ENCODE results near the gene ASAP3.

- no peak for TF ChIP-seq ZNF671 (CRISPR knock-in tag; IDR thresholded peaks at IDR 0.05)
- TF ChIP-seq NFATC4 (CRISPR knock-in tag; IDR thresholded peaks at IDR 0.05): no peak
- TF ChIP-seq, protein P1, sequence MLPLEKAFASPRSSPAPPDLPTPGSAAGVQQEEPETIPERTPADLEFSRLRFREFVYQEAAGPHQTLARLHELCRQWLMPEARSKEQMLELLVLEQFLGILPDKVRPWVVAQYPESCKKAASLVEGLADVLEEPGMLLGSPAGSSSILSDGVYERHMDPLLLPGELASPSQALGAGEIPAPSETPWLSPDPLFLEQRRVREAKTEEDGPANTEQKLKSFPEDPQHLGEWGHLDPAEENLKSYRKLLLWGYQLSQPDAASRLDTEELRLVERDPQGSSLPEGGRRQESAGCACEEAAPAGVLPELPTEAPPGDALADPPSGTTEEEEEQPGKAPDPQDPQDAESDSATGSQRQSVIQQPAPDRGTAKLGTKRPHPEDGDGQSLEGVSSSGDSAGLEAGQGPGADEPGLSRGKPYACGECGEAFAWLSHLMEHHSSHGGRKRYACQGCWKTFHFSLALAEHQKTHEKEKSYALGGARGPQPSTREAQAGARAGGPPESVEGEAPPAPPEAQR (CRISPR knock-in tag; IDR thresholded peaks at IDR 0.05): no peak
- TF ChIP-seq JUN (CRISPR knock-in tag; IDR thresholded peaks at IDR 0.05): no peak
- TF ChIP-seq MLX (CRISPR knock-in tag; IDR thresholded peaks at IDR 0.05): no peak
- TF ChIP-seq MAX (CRISPR knock-in tag; IDR thresholded peaks at IDR 0.05): no peak
- no peak for TF ChIP-seq CTCF (IDR thresholded peaks at IDR 0.05)
- TF ChIP-seq E2F4 (CRISPR knock-in tag; IDR thresholded peaks at IDR 0.05; ENCODE audit: borderline replicate concordance, low read depth): no peak
- TF ChIP-seq E2F1 (CRISPR knock-in tag; IDR thresholded peaks at IDR 0.05): no peak
Measured at GRCh38 chr1:23416964-23417363, 67.0 kb downstream of the ASAP3 start.

All from WTC11 (cell line).